Uterus (tissue), 2 donors: ENCODE data around the gene GLRB.

Experiments
- POLR2A ChIP-seq, 2 donors: fragments of 450-650 bp; IDR thresholded peaks; one replicate each; pipeline ENCODE4 v1.6.1; 2016; ENCODE audit warnings: antibody characterized with exemption in 2 of 2, mild to moderate bottlenecking in 1 of 2, moderate library complexity in 1 of 2
- TF ChIP-seq, protein P1 (sequence below), 4 experiments: fragments of 200-600 bp in 2 of 4; fragments of 450-650 bp in 2 of 4; sonication (generic) in 2 of 4; IDR thresholded peaks; one replicate each; pipeline ENCODE4 v1.5.1; 2016 to 2019; ENCODE audit warnings: antibody characterized with exemption in 4 of 4, mild to moderate bottlenecking in 2 of 4, moderate library complexity in 1 of 4

DNA sequence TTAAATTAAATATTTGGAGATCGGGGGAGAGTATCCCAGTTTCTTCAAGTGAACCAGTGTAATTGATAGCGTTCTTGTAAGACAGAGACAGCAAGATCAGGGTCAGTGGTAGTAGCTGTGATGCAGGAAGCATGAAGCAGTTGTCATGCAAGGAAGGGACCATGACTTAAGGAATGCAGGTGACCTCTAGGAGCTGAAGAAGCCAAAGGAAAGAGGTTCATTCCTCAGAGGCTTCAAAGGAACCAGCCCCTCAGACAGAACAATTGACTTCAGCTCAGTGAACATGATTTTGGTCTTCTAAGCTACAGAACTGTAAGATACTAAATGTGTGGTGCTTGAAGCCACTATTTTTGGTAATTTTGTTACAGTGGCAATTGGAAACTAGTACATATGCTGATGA is 51.6 kb downstream of the GLRB start:
- TF ChIP-seq, protein P1, sequence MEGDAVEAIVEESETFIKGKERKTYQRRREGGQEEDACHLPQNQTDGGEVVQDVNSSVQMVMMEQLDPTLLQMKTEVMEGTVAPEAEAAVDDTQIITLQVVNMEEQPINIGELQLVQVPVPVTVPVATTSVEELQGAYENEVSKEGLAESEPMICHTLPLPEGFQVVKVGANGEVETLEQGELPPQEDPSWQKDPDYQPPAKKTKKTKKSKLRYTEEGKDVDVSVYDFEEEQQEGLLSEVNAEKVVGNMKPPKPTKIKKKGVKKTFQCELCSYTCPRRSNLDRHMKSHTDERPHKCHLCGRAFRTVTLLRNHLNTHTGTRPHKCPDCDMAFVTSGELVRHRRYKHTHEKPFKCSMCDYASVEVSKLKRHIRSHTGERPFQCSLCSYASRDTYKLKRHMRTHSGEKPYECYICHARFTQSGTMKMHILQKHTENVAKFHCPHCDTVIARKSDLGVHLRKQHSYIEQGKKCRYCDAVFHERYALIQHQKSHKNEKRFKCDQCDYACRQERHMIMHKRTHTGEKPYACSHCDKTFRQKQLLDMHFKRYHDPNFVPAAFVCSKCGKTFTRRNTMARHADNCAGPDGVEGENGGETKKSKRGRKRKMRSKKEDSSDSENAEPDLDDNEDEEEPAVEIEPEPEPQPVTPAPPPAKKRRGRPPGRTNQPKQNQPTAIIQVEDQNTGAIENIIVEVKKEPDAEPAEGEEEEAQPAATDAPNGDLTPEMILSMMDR (IDR thresholded peaks at IDR 0.05) = no peak
- TF ChIP-seq POLR2A (IDR thresholded peaks at IDR 0.05) = no peak
